Activated CD8-positive, alpha-beta T cell treated with anti-CD3 and anti-CD28 coated beads for 36 hours (primary cell): Measurements from ENCODE around the gene IGSF10. TPM values are rescaled to one million over a fixed set of nuclear protein-coding genes. Genes with fewer than 3 reads are reported as not detected.

Source experiments
- ATAC-seq: fragments of 200-7000 bp; cut with Tn5 transposase; one replicate; pipeline ENCODE4 v1.10.0; 2021; ENCODE audit warnings: mild to moderate bottlenecking, moderate library complexity
- CTCF ChIA-PET: fragments of 350-600 bp; sonication (Branson Sonifier 250); formaldehyde crosslinking; loops from one replicate; lab custom pipeline; 2021; ENCODE audit warnings: antibody characterized with exemption; lab: Charles Lee
- POLR2A ChIA-PET: fragments of 350-600 bp; sonication (Branson Sonifier 250); formaldehyde crosslinking; loops from one replicate; lab custom pipeline; 2021; ENCODE audit warnings: antibody characterized with exemption; lab: Charles Lee
- DNase-seq: peaks from one replicate; pipeline ENCODE4 v3.0.0-alpha.2; 2020
- H3K27ac Mint-ChIP-seq: one replicate; pipeline ENCODE4 v1.8.0; 2021; ENCODE audit warnings: mild to moderate bottlenecking, mixed read lengths
- H3K27me3 Mint-ChIP-seq: one replicate; pipeline ENCODE4 v1.8.0; 2021; ENCODE audit warnings: mixed read lengths
- H3K36me3 Mint-ChIP-seq: one replicate; pipeline ENCODE4 v1.8.0; 2021; ENCODE audit warnings: low read depth, mixed read lengths
- H3K4me1 Mint-ChIP-seq: one replicate; pipeline ENCODE4 v1.8.0; 2021; ENCODE audit warnings: low read depth, mixed read lengths
- H3K4me3 Mint-ChIP-seq: one replicate; pipeline ENCODE4 v1.8.0; 2021; ENCODE audit warnings: mild to moderate bottlenecking, moderate library complexity, mixed read lengths
- H3K9me3 Mint-ChIP-seq: one replicate; pipeline ENCODE4 v1.8.0; 2021; ENCODE audit warnings: mixed read lengths
- intact Hi-C: fragments of 100-400 bp; cut with micrococcal nuclease; formaldehyde crosslinking; loops from one replicate; pipeline ENCODE4 v1.10.0; 2022
- total RNA-seq, 2 experiments: library from RNA; stranded (reverse); gene quantifications; one replicate each; pipeline ENCODE4 v1.2.3, GENCODE V29; 2021
- TF ChIP-seq, protein P1 (sequence below): fragments of 200-600 bp; IDR thresholded peaks from one replicate; pipeline ENCODE4 v1.8.0; 2022; ENCODE audit warnings: antibody characterized with exemption, mild to moderate bottlenecking

The IGSF10 gene
- total RNA-seq, 2 experiments from 2014 or later: not detected

DNA sequence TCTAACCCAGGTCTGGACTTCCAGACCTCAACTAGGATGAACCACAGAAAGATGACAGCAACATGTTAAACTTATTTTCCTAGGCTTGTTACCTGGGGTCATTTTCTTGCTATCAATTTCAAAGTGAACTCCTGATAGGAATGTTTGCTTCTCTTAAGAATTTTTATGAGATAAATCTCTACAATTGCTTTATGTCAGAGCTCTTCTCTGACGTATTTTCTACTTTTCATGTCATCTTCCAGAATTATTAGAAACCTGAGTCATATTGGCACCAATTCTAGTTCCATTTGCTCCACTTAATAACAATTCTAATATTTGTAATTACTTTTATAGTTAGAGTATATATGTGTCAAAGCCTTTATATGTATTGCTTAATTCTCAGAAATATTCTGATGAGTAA lies 2.1 kb upstream of the IGSF10 start:
- Mint-ChIP-seq H3K36me3 (no peaks in the 10 kb centered on the region), H3K4me1 (peaks cover 2% of the 10 kb centered on the region), H3K27me3 (peaks cover 8% of the 10 kb centered on the region), H3K4me3 (no peak overlapping the region), H3K9me3 (no peaks in the 10 kb centered on the region), H3K27ac (no peak overlapping the region)
- DNase-seq: no peak
- POLR2A ChIA-PET: no interaction called here
- no peak for ATAC-seq
- TF ChIP-seq, protein P1, sequence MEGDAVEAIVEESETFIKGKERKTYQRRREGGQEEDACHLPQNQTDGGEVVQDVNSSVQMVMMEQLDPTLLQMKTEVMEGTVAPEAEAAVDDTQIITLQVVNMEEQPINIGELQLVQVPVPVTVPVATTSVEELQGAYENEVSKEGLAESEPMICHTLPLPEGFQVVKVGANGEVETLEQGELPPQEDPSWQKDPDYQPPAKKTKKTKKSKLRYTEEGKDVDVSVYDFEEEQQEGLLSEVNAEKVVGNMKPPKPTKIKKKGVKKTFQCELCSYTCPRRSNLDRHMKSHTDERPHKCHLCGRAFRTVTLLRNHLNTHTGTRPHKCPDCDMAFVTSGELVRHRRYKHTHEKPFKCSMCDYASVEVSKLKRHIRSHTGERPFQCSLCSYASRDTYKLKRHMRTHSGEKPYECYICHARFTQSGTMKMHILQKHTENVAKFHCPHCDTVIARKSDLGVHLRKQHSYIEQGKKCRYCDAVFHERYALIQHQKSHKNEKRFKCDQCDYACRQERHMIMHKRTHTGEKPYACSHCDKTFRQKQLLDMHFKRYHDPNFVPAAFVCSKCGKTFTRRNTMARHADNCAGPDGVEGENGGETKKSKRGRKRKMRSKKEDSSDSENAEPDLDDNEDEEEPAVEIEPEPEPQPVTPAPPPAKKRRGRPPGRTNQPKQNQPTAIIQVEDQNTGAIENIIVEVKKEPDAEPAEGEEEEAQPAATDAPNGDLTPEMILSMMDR: no peak
- intact Hi-C loops: loop anchor here (10.0 kb wide), 1 partner anchor 372 kb away; no protein-coding TSS in a partner anchor
- CTCF ChIA-PET: interaction anchor here (1.0 kb wide), 1 partner anchor 378 kb away, joined by 3 read pairs; no protein-coding TSS in a partner anchor

DNA sequence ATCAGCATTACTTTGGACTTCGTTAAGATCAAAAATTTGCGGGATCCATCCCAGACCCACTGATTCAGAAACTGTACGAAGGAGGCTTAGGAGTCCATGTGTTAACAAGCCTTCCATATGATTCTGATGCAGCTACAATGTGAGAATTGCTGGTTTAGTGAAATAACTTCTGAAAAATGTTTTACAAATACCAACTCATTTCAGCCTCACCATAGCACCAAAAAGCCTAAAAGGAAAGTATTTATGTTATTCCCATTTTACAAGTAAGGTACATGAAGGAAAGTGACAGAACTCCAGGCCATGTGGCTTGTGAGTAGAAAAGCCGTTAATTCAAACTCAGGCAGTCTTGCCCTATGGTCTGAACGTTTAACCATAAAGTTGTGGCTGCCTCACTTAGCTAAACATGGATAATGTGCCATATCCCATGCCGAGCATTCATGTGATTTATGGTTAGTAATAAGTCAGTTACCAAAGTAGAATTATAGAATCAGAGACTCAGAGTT lies 1.5 kb upstream of the IGSF10 start:
- Mint-ChIP-seq H3K9me3 (no peaks in the 10 kb centered on the region), H3K4me1 (peaks cover 2% of the 10 kb centered on the region), H3K27me3 (peaks cover 8% of the 10 kb centered on the region), H3K36me3 (no peaks in the 10 kb centered on the region), H3K4me3 (no peak overlapping the region), H3K27ac (no peak overlapping the region)
- no peak for ATAC-seq
- TF ChIP-seq, protein P1: no peak
- CTCF ChIA-PET: interaction anchor here (0.8 to 1.0 kb wide), 2 partner anchors 376 to 379 kb away, joined by 3 read pairs; no protein-coding TSS in a partner anchor
- no peak for DNase-seq
- POLR2A ChIA-PET: no interaction called here
- intact Hi-C loops: loop anchor here (10.0 kb wide), 1 partner anchor 372 kb away; no protein-coding TSS in a partner anchor

DNA sequence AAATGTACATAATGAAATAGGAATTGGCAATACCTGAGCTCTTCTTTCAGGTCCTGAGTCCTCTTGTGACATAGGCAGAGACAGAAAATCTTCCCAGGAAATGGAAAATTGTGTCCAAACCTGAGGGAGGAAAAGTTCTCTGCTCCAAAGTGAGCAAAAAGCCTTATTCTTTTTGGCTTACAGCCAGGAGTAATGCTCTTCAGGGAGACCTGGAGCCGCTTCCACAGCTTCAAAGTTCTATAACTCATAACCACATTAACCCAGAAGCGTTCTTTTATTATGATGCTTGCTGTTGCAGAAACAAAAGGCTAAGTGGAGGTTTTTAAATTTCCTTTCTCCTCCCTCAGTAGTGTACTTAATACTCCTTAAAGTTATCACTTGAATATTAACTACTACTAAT lies 633 bp downstream of the IGSF10 start:
- TF ChIP-seq, protein P1: no peak
- ChIA-PET CTCF (interaction anchor here (1.6 kb wide), 1 partner anchor 8 kb away, joined by 13 read pairs; no protein-coding TSS in a partner anchor), POLR2A (no interaction called here)
- intact Hi-C loops: loop anchor here (10.0 kb wide), 1 partner anchor 375 kb away; no protein-coding TSS in a partner anchor
- DNase-seq (no peak), ATAC-seq (no peak)
- H3K27ac Mint-ChIP-seq: no peak overlapping the region
- H3K36me3 Mint-ChIP-seq: no peaks in the 10 kb centered on the region
- H3K27me3 Mint-ChIP-seq: peaks cover 8% of the 10 kb centered on the region
- peaks cover 2% of the 10 kb centered on the region for H3K4me1 Mint-ChIP-seq
- no peaks in the 10 kb centered on the region for H3K9me3 Mint-ChIP-seq
- no peak overlapping the region for H3K4me3 Mint-ChIP-seq

DNA sequence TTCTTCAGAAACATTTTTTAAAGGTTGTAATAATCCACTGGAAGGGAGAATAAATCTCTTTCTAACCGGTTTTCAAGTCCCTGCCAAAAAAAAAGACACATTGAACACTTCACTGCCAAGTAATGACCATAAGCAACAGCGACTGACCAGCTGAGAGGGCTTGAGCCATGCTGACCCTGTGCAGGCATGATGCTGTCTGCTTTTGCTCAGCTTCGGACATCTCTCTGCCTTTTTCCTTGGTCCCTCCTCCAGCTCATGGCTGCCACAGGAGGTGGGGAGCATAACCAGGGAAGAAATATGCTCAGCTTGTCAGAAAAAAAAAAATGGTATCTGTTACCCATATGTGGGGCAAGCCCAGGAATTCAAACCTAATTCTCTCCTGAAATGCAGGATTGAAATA lies 1.5 kb downstream of the IGSF10 start:
- no peak overlapping the region for H3K4me3 Mint-ChIP-seq
- no peak for ATAC-seq
- no peaks in the 10 kb centered on the region for H3K36me3 Mint-ChIP-seq
- peaks cover 8% of the 10 kb centered on the region for H3K27me3 Mint-ChIP-seq
- H3K9me3 Mint-ChIP-seq: no peaks in the 10 kb centered on the region
- CTCF ChIA-PET: interaction anchor here (1.6 kb wide), 1 partner anchor 9 kb away, joined by 13 read pairs; no protein-coding TSS in a partner anchor
- TF ChIP-seq, protein P1: no peak
- H3K27ac Mint-ChIP-seq: no peak overlapping the region
- H3K4me1 Mint-ChIP-seq: peaks cover 2% of the 10 kb centered on the region
- intact Hi-C loops: no loop called here
- POLR2A ChIA-PET: no interaction called here
- DNase-seq: no peak

DNA sequence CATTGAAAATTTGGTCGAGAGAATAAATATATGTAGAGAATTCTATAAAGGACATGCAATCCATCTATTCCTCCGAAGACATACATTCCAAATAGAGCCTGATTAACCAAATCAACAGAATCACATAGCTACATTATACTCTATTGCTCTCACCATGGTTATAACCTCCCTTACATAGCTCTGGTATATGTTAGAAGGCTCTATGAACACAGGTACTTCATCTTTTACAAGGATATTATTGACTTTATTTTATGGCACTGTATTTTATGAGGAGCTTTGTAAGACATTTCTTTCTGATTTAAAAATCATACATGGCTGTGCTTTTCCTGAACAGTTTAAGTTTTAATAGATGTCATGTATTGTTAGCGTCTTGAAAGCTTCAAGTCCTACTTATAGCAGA lies 4.8 kb downstream of the IGSF10 start:
- Mint-ChIP-seq H3K4me1 (peaks cover 2% of the 10 kb centered on the region), H3K4me3 (no peak overlapping the region), H3K36me3 (no peaks in the 10 kb centered on the region), H3K27ac (no peak overlapping the region), H3K9me3 (no peaks in the 10 kb centered on the region), H3K27me3 (peaks cover 7% of the 10 kb centered on the region)
- TF ChIP-seq, protein P1: no peak
- DNase-seq: no peak
- CTCF ChIA-PET: interaction anchor here (1.0 to 3.4 kb wide), 2 partner anchors 12 to 16 kb away, joined by 4 to 18 read pairs; no protein-coding TSS in a partner anchor
- intact Hi-C loops: no loop called here
- no peak for ATAC-seq
- POLR2A ChIA-PET: no interaction called here
